Astrocyte (in vitro differentiated cells and primary cell): ENCODE results near the gene WDR1. TPM values are rescaled to one million over a fixed set of nuclear protein-coding genes. Genes with fewer than 3 reads are reported as not detected.
A peak's percentile ranks its signal among the peaks of the same experiment; 100 is the strongest.

ENCODE experiments used
- DNase-seq: peaks from one replicate; pipeline ENCODE4 v3.0.0-alpha.2; 2010; ENCODE audit warnings: low read depth
- FAIRE-seq: peaks from 2 replicates; lab custom pipeline; 2011; peaks lifted over from hg19 to GRCh38; lab: Jason Lieb, UNC
- H2AFZ ChIP-seq: 2 replicates; pipeline ENCODE4 v1.6.0; 2012; ENCODE audit warnings: low read depth, low read length, inconsistent platforms
- H3K27ac ChIP-seq: 2 replicates; pipeline ENCODE4 v1.5.1; 2011; ENCODE audit warnings: low read depth, low read length, inconsistent platforms
- H3K27me3 ChIP-seq: 2 replicates; pipeline ENCODE4 v1.6.0; 2011; ENCODE audit warnings: low read length, inconsistent platforms; ENCODE audit not compliant: insufficient read depth
- H3K36me3 ChIP-seq: 2 replicates; pipeline ENCODE4 v1.5.1; 2011; ENCODE audit warnings: low read length, inconsistent platforms; ENCODE audit not compliant: insufficient read depth
- H3K4me1 ChIP-seq: 2 replicates; pipeline ENCODE4 v1.5.1; 2011; ENCODE audit warnings: low read length, inconsistent platforms; ENCODE audit not compliant: insufficient read depth
- H3K4me2 ChIP-seq: 2 replicates; pipeline ENCODE4 v1.6.0; 2012; ENCODE audit warnings: low read length, inconsistent platforms
- H3K4me3 ChIP-seq: 2 replicates; pipeline ENCODE4 v1.5.1; 2011; ENCODE audit warnings: low read depth, mild to moderate bottlenecking, low read length, inconsistent platforms; ENCODE audit not compliant: insufficient read depth
- H3K79me2 ChIP-seq: 2 replicates; pipeline ENCODE4 v1.6.0; 2012; ENCODE audit warnings: mild to moderate bottlenecking, low read length, inconsistent platforms; ENCODE audit not compliant: insufficient read depth
- H3K9ac ChIP-seq: 2 replicates; pipeline ENCODE4 v1.6.0; 2012; ENCODE audit warnings: mild to moderate bottlenecking, low read length, inconsistent platforms
- H3K9me3 ChIP-seq: 2 replicates; pipeline ENCODE4 v1.5.1; 2012; ENCODE audit warnings: low read depth, mild to moderate bottlenecking, low read length, inconsistent platforms; ENCODE audit not compliant: insufficient read depth
- H4K20me1 ChIP-seq: 2 replicates; pipeline ENCODE4 v1.6.0; 2012; ENCODE audit warnings: low read length, inconsistent platforms; ENCODE audit not compliant: insufficient read depth
- H3K27ac Mint-ChIP-seq: one replicate; pipeline ENCODE4 v1.8.0; 2021; ENCODE audit warnings: mild to moderate bottlenecking, mixed read lengths; ENCODE audit not compliant: unreplicated experiment
- H3K27me3 Mint-ChIP-seq: one replicate; pipeline ENCODE4 v1.8.0; 2021; ENCODE audit warnings: low read depth, mixed read lengths; ENCODE audit not compliant: unreplicated experiment
- H3K36me3 Mint-ChIP-seq: one replicate; pipeline ENCODE4 v1.8.0; 2021; ENCODE audit warnings: low read depth, mixed read lengths; ENCODE audit not compliant: unreplicated experiment
- H3K4me1 Mint-ChIP-seq: one replicate; pipeline ENCODE4 v1.8.0; 2021; ENCODE audit warnings: low read depth, mixed read lengths; ENCODE audit not compliant: unreplicated experiment
- H3K4me3 Mint-ChIP-seq: one replicate; pipeline ENCODE4 v1.8.0; 2021; ENCODE audit warnings: mild to moderate bottlenecking, moderate library complexity, mixed read lengths; ENCODE audit not compliant: unreplicated experiment
- H3K9me3 Mint-ChIP-seq: one replicate; pipeline ENCODE4 v1.8.0; 2021; ENCODE audit warnings: mild to moderate bottlenecking, mixed read lengths; ENCODE audit not compliant: unreplicated experiment
- CTCF ChIP-seq: IDR thresholded peaks from 2 replicates; pipeline ENCODE4 v1.5.1; 2011; ENCODE audit warnings: low read depth, mild to moderate bottlenecking, inconsistent platforms, low read length, moderate library complexity; ENCODE audit not compliant: insufficient read depth
- EZH2 ChIP-seq: IDR thresholded peaks from 2 replicates; pipeline ENCODE4 v1.6.1; 2012; ENCODE audit warnings: mild to moderate bottlenecking, low read length, inconsistent platforms; ENCODE audit not compliant: insufficient read depth
- total RNA-seq: library from RNA; stranded (reverse); gene quantifications from 2 replicates; pipeline ENCODE4 v1.2.1, GENCODE V29; 2021

Gene WDR1
- total RNA-seq, 1 donor from 2014 or later, result 620 TPM

- Histone ChIP-seq H3K27ac (no peak overlapping the region), H3K36me3 (peaks cover 73% of the 10 kb centered on the region), H3K4me1 (peaks cover 20% of the 10 kb centered on the region), H3K4me3 (no peak overlapping the region), H3K27me3 (no peaks in the 10 kb centered on the region), H3K9me3 (no peaks in the 10 kb centered on the region), H3K79me2 (peaks cover 100% of the 10 kb centered on the region), H2AFZ (no peak overlapping the region), H3K4me2 (no peak overlapping the region), H4K20me1 (peaks cover 100% of the 10 kb centered on the region), H3K9ac (no peak overlapping the region)
- no peak for FAIRE-seq
- H3K9me3 Mint-ChIP-seq, result no peaks in the 10 kb centered on the region
- no peak for DNase-seq
- H3K36me3 Mint-ChIP-seq, result peaks cover 37% of the 10 kb centered on the region
- no peak overlapping the region for H3K4me3 Mint-ChIP-seq
- no peak for TF ChIP-seq CTCF
- TF ChIP-seq EZH2, result no peak
- peak overlapping the region; percentile 34 for H3K27ac Mint-ChIP-seq
- H3K4me1 Mint-ChIP-seq, result peaks cover 34% of the 10 kb centered on the region
- H3K27me3 Mint-ChIP-seq, result no peaks in the 10 kb centered on the region
Observed at GRCh38 chr4:10088135-10089010, 28.2 kb downstream of the WDR1 start.

GRCh38 chr4:10087152-10087791 is 29.3 kb downstream of the WDR1 start:
- peaks cover 100% of the 10 kb centered on the region for H3K79me2 ChIP-seq
- Mint-ChIP-seq H3K36me3 (peaks cover 38% of the 10 kb centered on the region), H3K4me3 (no peak overlapping the region), H3K9me3 (no peaks in the 10 kb centered on the region), H3K27ac (no peak overlapping the region), H3K4me1 (peaks cover 23% of the 10 kb centered on the region), H3K27me3 (no peaks in the 10 kb centered on the region)
- FAIRE-seq (no peak), DNase-seq (no peak)
- H3K4me3 ChIP-seq, result no peak overlapping the region
- H3K36me3 ChIP-seq, result peaks cover 78% of the 10 kb centered on the region
- H3K4me1 ChIP-seq, result peaks cover 9% of the 10 kb centered on the region
- H3K9me3 ChIP-seq, result no peaks in the 10 kb centered on the region
- H3K9ac ChIP-seq, result no peak overlapping the region
- peak overlapping the region; percentile 10 for H3K27ac ChIP-seq
- TF ChIP-seq EZH2 (no peak), CTCF (no peak)
- H3K27me3 ChIP-seq, result no peaks in the 10 kb centered on the region
- H4K20me1 ChIP-seq, result peaks cover 100% of the 10 kb centered on the region
- H2AFZ ChIP-seq, result no peak overlapping the region
- no peak overlapping the region for H3K4me2 ChIP-seq
